GM19328 (cell line): ENCODE measurements around the gene CNMD.

Source experiments
- ATAC-seq: cut with Tn5 transposase; IDR thresholded peaks from one replicate; pipeline ENCODE4 v1.9.1; 2021; ENCODE audit warnings: mild to moderate bottlenecking, moderate library complexity; ENCODE audit not compliant: unreplicated experiment

The CNMD gene

GRCh38 chr13:52739468-52740071, at the start of gene CNMD:
TSS of gene CNMD (minus strand) at chr13:52739820. CDS start at chr13:52739701, 119 bp downstream.
- no peak for ATAC-seq

- no peak for ATAC-seq
Observed at GRCh38 chr13:52788011-52788410, 48.4 kb upstream of the CNMD start.

- no peak for ATAC-seq
Observed at GRCh38 chr13:52787235-52787634, 47.6 kb upstream of the CNMD start.

- no peak for ATAC-seq
Observed at GRCh38 chr13:52786766-52787165, 47.1 kb upstream of the CNMD start.

- no peak for ATAC-seq
Observed at GRCh38 chr13:52785739-52786138, 46.1 kb upstream of the CNMD start.

GRCh38 chr13:52784591-52785340, 45.1 kb upstream of the CNMD start:
- no peak for ATAC-seq

- no peak for ATAC-seq
Observed at GRCh38 chr13:52783943-52784342, 44.3 kb upstream of the CNMD start.

- no peak for ATAC-seq
Observed at GRCh38 chr13:52782471-52783448, 43.1 kb upstream of the CNMD start.

- ATAC-seq = no peak
Observed at GRCh38 chr13:52780611-52781010, 41.0 kb upstream of the CNMD start.

GRCh38 chr13:52780092-52780491, 40.5 kb upstream of the CNMD start:
- no peak for ATAC-seq

GRCh38 chr13:52779103-52779502, 39.5 kb upstream of the CNMD start:
- ATAC-seq = no peak

- no peak for ATAC-seq
Observed at GRCh38 chr13:52776726-52777125, 37.1 kb upstream of the CNMD start.

GRCh38 chr13:52775511-52775910, 35.9 kb upstream of the CNMD start:
- ATAC-seq = no peak

- ATAC-seq = no peak
Observed at GRCh38 chr13:52767949-52768516, 28.4 kb upstream of the CNMD start.

GRCh38 chr13:52765611-52766390, 26.2 kb upstream of the CNMD start:
- ATAC-seq = no peak

- no peak for ATAC-seq
Observed at GRCh38 chr13:52760077-52760476, 20.5 kb upstream of the CNMD start.

- no peak for ATAC-seq
Observed at GRCh38 chr13:52758114-52758513, 18.5 kb upstream of the CNMD start.

- no peak for ATAC-seq
Observed at GRCh38 chr13:52751196-52751595, 11.6 kb upstream of the CNMD start.

GRCh38 chr13:52750713-52751112, 11.1 kb upstream of the CNMD start:
- ATAC-seq = no peak

- no peak for ATAC-seq
Observed at GRCh38 chr13:52749419-52749818, 9.8 kb upstream of the CNMD start.
